GM15510 (cell line): ENCODE measurements around the gene JAKMIP1.

Experiments used
- POLR2A ChIP-seq: IDR thresholded peaks from 3 replicates; pipeline ENCODE4 v1.6.1; 2011; ENCODE audit warnings: borderline replicate concordance; ENCODE audit not compliant: insufficient read length; ENCODE audit errors: extremely low read depth

The JAKMIP1 gene

GRCh38 chr4:6107114-6107791 is 93.1 kb downstream of the JAKMIP1 start:
- no peak for TF ChIP-seq POLR2A

- no peak for TF ChIP-seq POLR2A
These were observed 94.2 kb downstream of the JAKMIP1 start for GRCh38 chr4:6106156-6106555.

- no peak for TF ChIP-seq POLR2A
These were observed 94.9 kb downstream of the JAKMIP1 start for GRCh38 chr4:6105311-6105911.

GRCh38 chr4:6104541-6105130 is 95.7 kb downstream of the JAKMIP1 start:
- no peak for TF ChIP-seq POLR2A

- TF ChIP-seq POLR2A, result no peak
These were observed 102.8 kb downstream of the JAKMIP1 start for GRCh38 chr4:6097581-6097980.

GRCh38 chr4:6095897-6096296 is 104.5 kb downstream of the JAKMIP1 start:
- no peak for TF ChIP-seq POLR2A

- TF ChIP-seq POLR2A, result no peak
These were observed 105.2 kb downstream of the JAKMIP1 start for GRCh38 chr4:6095023-6095752.

- TF ChIP-seq POLR2A, result no peak
These were observed 106.7 kb downstream of the JAKMIP1 start for GRCh38 chr4:6093671-6094070.

GRCh38 chr4:6092971-6093370 is 107.4 kb downstream of the JAKMIP1 start:
- no peak for TF ChIP-seq POLR2A

GRCh38 chr4:6092131-6092530 is 108.2 kb downstream of the JAKMIP1 start:
- no peak for TF ChIP-seq POLR2A

GRCh38 chr4:6090931-6091330 is 109.4 kb downstream of the JAKMIP1 start:
- no peak for TF ChIP-seq POLR2A

- TF ChIP-seq POLR2A, result no peak
These were observed 111.4 kb downstream of the JAKMIP1 start for GRCh38 chr4:6088950-6089349.

- no peak for TF ChIP-seq POLR2A
These were observed 112.5 kb downstream of the JAKMIP1 start for GRCh38 chr4:6087669-6088341.

- TF ChIP-seq POLR2A, result no peak
These were observed 113.5 kb downstream of the JAKMIP1 start for GRCh38 chr4:6086846-6087245.

GRCh38 chr4:6085691-6086628 is 114.4 kb downstream of the JAKMIP1 start:
- TF ChIP-seq POLR2A, result no peak
